ENCODE results near the gene COL15A1.

- no peak for TF ChIP-seq CTCF (IDR thresholded peaks at IDR 0.05; ENCODE audit: low read depth, low read length)
- no peak for TF ChIP-seq EZH2phosphoT487 (IDR thresholded peaks at IDR 0.05; ENCODE audit: low read depth)
Observed at GRCh38 chr9:98968601-98969337, 25.1 kb downstream of the COL15A1 start.
